ENCODE data around the gene PRKD1.

Gene PRKD1

GRCh38 chr14:29817767-29818405 is 109.8 kb downstream of the PRKD1 start:
- no peaks in the 10 kb centered on the region for H3K27me3 ChIP-seq (ENCODE audit: low read depth, low read length)
- H2AFZ ChIP-seq (ENCODE audit: low read depth, low read length): no peak overlapping the region
- no peaks in the 10 kb centered on the region for H3K36me3 ChIP-seq (replicated peaks; ENCODE audit: low read depth, low read length)
- H3K9me3 ChIP-seq (ENCODE audit: insufficient read depth, low read length): no peaks in the 10 kb centered on the region
- no peak overlapping the region for H3K9ac ChIP-seq (ENCODE audit: low read length)
- H3K79me2 ChIP-seq (ENCODE audit: low read length): no peaks in the 10 kb centered on the region
- H4K20me1 ChIP-seq (ENCODE audit: insufficient read depth, low read length): no peaks in the 10 kb centered on the region
- TF ChIP-seq EZH2phosphoT487 (IDR thresholded peaks at IDR 0.05; ENCODE audit: low read depth): no peak
- TF ChIP-seq, protein P1, sequence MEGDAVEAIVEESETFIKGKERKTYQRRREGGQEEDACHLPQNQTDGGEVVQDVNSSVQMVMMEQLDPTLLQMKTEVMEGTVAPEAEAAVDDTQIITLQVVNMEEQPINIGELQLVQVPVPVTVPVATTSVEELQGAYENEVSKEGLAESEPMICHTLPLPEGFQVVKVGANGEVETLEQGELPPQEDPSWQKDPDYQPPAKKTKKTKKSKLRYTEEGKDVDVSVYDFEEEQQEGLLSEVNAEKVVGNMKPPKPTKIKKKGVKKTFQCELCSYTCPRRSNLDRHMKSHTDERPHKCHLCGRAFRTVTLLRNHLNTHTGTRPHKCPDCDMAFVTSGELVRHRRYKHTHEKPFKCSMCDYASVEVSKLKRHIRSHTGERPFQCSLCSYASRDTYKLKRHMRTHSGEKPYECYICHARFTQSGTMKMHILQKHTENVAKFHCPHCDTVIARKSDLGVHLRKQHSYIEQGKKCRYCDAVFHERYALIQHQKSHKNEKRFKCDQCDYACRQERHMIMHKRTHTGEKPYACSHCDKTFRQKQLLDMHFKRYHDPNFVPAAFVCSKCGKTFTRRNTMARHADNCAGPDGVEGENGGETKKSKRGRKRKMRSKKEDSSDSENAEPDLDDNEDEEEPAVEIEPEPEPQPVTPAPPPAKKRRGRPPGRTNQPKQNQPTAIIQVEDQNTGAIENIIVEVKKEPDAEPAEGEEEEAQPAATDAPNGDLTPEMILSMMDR (IDR thresholded peaks at IDR 0.05; ENCODE audit: low read depth, low read length): no peak
- no peak overlapping the region for H3K27ac ChIP-seq (ENCODE audit: low read length)
- no peaks in the 10 kb centered on the region for H3K4me1 ChIP-seq (ENCODE audit: low read length)
- no peak overlapping the region for H3K4me2 ChIP-seq (ENCODE audit: low read length)
- no peak overlapping the region for H3K4me3 ChIP-seq (ENCODE audit: low read length)

- Histone ChIP-seq H3K9me3 (ENCODE audit: insufficient read depth, low read length) (peaks cover 8% of the 10 kb centered on the region), H4K20me1 (ENCODE audit: insufficient read depth, low read length) (no peaks in the 10 kb centered on the region), H3K79me2 (ENCODE audit: low read length) (no peaks in the 10 kb centered on the region), H3K4me2 (ENCODE audit: low read length) (no peak overlapping the region), H3K27me3 (ENCODE audit: low read depth, low read length) (no peaks in the 10 kb centered on the region), H3K4me1 (ENCODE audit: low read length) (no peaks in the 10 kb centered on the region), H3K36me3 (replicated peaks; ENCODE audit: low read depth, low read length) (no peaks in the 10 kb centered on the region), H3K4me3 (ENCODE audit: low read length) (no peak overlapping the region), H3K27ac (ENCODE audit: low read length) (no peak overlapping the region), H3K9ac (ENCODE audit: low read length) (no peak overlapping the region), H2AFZ (ENCODE audit: low read depth, low read length) (no peak overlapping the region)
- TF ChIP-seq, protein P1 (IDR thresholded peaks at IDR 0.05; ENCODE audit: low read depth, low read length): no peak
- TF ChIP-seq EZH2phosphoT487 (IDR thresholded peaks at IDR 0.05; ENCODE audit: low read depth): no peak
Observed at GRCh38 chr14:29815016-29815674, 112.5 kb downstream of the PRKD1 start.

DNA sequence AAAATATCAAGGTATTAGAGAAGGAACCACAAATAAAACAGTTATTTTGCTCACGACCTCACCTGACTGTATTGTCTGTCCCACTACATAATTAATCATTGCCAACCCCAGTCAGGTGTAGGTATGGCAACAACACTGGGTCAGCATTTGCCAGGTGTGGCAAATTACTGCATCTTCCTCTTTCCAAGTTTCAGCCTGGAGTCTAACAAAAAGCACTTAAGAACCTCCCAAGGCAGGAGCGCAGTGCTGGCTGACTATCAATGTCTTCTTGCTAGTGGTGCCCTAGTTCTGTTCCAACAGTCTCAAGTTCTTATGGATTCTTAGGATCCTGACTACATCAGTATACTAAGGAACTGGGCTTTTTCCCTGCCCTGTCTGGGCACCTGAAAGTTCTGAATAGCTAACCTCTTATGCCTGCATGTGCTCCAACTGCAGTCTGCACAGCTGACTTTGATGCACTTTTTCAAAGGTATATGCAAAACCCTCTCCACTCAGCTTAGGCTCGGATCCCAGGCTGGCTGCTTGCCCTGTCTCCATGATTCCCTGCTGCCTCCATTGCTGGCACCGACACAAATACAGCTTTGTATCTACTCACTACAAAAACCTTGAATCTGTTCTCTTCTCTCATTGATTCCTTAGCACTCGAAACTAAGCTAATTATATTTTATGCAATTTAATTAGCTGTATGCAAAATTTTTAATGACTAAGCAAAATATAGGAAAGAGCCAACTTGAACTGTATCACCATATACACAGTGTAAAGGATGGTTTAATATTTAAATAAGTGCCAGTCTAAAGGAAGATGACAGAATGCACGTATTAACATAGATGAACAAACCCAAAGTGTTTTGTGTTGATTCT is 113.3 kb downstream of the PRKD1 start:
- no peak overlapping the region for H3K27ac ChIP-seq (ENCODE audit: low read length)
- no peak overlapping the region for H3K9ac ChIP-seq (ENCODE audit: low read length)
- H2AFZ ChIP-seq (ENCODE audit: low read depth, low read length): no peak overlapping the region
- no peaks in the 10 kb centered on the region for H3K36me3 ChIP-seq (replicated peaks; ENCODE audit: low read depth, low read length)
- H3K4me3 ChIP-seq (ENCODE audit: low read length): no peak overlapping the region
- no peak overlapping the region for H3K4me2 ChIP-seq (ENCODE audit: low read length)
- peaks cover 8% of the 10 kb centered on the region for H3K9me3 ChIP-seq (ENCODE audit: insufficient read depth, low read length)
- H3K4me1 ChIP-seq (ENCODE audit: low read length): no peaks in the 10 kb centered on the region
- no peaks in the 10 kb centered on the region for H4K20me1 ChIP-seq (ENCODE audit: insufficient read depth, low read length)
- TF ChIP-seq EZH2phosphoT487 (IDR thresholded peaks at IDR 0.05; ENCODE audit: low read depth): no peak
- TF ChIP-seq, protein P1 (IDR thresholded peaks at IDR 0.05; ENCODE audit: low read depth, low read length): no peak
- H3K27me3 ChIP-seq (ENCODE audit: low read depth, low read length): no peaks in the 10 kb centered on the region
- no peaks in the 10 kb centered on the region for H3K79me2 ChIP-seq (ENCODE audit: low read length)

DNA sequence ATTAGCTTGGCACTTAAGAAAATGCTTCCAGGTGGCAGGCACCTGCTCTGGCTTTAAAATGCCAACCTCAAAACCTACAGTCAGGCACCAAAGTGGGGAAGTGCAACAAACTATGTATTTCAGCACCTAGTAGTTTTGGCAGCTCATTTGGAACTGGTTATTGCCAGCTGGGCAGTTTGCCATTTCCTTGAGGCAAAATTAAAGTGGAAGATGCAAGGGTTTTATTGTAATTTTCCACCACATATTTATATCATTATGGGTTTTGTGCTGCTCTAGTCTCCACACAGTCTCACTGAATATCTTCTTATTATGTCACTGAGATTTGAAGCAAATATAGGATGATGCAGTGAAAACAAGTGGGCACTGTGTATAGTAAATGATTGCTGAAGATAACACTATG is 117.0 kb downstream of the PRKD1 start:
- no peak overlapping the region for H3K27ac ChIP-seq (ENCODE audit: low read length)
- H2AFZ ChIP-seq (ENCODE audit: low read depth, low read length): no peak overlapping the region
- no peak overlapping the region for H3K4me3 ChIP-seq (ENCODE audit: low read length)
- no peaks in the 10 kb centered on the region for H3K79me2 ChIP-seq (ENCODE audit: low read length)
- H3K4me2 ChIP-seq (ENCODE audit: low read length): no peak overlapping the region
- H3K9ac ChIP-seq (ENCODE audit: low read length): no peak overlapping the region
- TF ChIP-seq, protein P1 (IDR thresholded peaks at IDR 0.05; ENCODE audit: low read depth, low read length): no peak
- no peak for TF ChIP-seq EZH2phosphoT487 (IDR thresholded peaks at IDR 0.05; ENCODE audit: low read depth)
- H3K27me3 ChIP-seq (ENCODE audit: low read depth, low read length): no peaks in the 10 kb centered on the region
- peaks cover 8% of the 10 kb centered on the region for H3K9me3 ChIP-seq (ENCODE audit: insufficient read depth, low read length)
- no peaks in the 10 kb centered on the region for H3K36me3 ChIP-seq (replicated peaks; ENCODE audit: low read depth, low read length)
- H3K4me1 ChIP-seq (ENCODE audit: low read length): peaks cover 1% of the 10 kb centered on the region; the same call in 1 of the 2 replicates
- H4K20me1 ChIP-seq (ENCODE audit: insufficient read depth, low read length): no peaks in the 10 kb centered on the region
